Germinal center (tissue), 1 donor: ENCODE results near the gene SCAPER.
"Not testable (repeated sequence)": the region's sequence is repeated elsewhere in the genome, so short reads cannot be mapped to it uniquely, and the experiment has no call there.

Experiments
- DNase-seq: peaks from one replicate; pipeline ENCODE4 v3.0.0; 2012; ENCODE audit warnings: mixed read lengths, low spot score

The SCAPER gene

GRCh38 chr15:76321602-76322001, 583.5 kb downstream of the SCAPER start:
- no peak for DNase-seq

GRCh38 chr15:76321171-76321570, 584.0 kb downstream of the SCAPER start:
- DNase-seq = no peak

- DNase-seq = no peak
Observed at GRCh38 chr15:76320012-76320411, 585.1 kb downstream of the SCAPER start.

DNA sequence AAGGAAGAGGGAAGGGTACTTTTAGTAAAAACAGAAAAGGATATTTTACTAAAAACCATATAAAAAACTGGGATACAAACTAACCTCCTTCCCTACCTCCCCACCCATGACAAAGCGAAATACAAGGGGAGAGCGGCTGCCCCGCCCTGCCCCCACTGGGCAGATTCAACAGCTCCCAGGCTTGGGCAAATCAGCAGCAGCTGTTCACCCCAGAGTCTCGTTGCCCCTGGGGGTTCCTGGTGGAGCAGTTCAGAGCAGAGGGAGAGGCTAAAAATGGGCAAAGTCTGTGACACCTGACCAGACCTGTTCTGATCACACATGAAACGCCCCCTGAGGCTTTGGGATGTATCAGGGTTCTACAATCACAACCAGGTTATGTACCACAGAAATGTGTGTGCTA, 591.4 kb downstream of the SCAPER start:
- DNase-seq = no peak

DNA sequence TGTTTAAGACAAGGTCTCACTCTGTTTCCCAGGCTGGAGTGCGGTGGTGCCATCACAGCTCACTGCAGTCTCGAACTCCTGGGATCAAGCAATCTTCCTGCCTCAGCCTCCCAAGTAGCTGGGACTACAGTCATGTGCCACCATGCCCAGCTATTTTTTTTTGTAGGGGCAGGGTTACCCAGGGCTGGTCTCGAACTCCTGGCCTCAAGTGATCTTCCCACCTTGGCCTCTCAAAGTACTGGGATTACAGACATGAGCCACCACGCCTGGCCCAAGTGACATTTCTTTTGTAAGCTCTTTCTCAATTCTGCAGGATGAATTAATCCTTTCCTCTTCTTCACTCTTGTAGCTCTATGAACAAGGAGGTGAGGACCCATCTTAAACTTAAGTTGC, 592.0 kb downstream of the SCAPER start:
- DNase-seq = not testable (repeated sequence)

DNA sequence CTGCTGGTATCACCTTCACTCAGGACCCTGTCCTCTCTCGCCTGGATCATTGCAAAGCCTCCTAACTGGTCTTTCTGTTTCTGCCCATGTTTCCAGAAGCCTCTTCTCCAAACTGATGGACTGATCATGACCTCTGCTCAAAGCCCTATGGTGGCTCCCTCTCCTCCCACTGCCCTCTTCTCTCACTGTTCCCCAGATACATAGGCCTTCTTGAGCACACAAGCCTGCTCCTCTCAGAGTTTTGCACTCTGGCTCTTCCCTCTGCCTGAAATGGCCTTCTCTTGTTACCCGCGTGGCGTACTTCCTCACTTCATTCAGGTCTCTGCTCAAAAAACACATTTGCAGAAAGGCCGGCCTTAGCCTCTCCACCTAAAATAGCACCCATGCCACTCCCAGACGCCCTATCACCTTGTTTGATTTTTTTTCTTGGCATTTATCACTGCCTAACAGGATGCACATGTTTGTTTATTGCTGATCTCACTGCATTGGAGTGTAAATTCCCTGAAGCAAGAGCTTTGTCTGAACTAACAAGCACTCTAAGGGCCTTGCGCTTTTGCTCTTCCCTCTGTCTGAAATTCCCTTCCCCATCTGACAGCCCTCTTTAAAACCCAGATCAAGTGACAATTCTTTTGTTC, 592.5 kb downstream of the SCAPER start:
- no peak for DNase-seq

DNA sequence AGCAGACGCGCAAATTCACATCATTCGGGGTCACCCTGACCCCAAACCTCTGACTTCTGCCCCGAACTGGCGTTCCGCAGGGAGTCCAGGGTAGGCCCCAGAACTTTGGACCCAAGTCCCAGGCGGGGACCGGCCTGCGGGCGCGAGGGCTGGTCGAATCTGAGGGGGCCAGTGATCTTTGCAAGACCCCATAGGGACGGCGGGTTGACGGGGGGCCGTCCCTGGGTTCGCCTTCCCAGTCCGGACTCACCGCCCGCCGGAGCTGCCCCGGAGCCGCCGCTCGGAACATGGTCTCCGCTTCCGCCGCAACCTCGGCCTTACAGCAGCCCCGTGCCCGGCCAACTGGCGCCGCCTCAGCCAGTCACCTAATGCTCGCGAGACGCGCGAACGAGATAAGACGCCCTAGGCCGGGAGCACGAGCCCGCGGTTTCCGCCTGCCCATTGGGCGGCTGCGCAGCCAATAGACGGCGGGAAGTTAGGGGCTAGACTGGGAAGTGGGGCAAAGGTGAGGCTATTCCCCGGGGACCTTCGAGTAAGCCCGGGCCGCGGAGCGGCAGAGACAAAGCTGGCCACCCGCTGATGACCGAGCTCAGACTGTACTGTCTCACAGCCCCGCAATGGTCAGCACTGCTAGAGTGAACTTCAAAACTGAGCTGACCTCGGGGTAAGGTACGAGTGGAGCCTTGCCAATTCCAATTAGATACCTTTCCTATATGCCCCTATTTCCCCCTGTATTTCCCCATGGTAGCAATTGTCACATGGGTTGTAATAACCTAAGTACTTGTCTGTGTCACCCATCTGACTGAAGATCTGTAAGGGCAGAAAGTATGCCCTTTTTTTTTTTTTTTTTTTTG, 593.8 kb downstream of the SCAPER start, which contains the start of gene ETFA:
Gene ETFA (minus strand): TSS at position 370 of the 854 bp plus-strand sequence. CDS start 81 bp downstream, at position 289.
- DNase-seq = peak; percentile 98

GRCh38 chr15:76310475-76311099, 594.6 kb downstream of the SCAPER start:
- DNase-seq = peak; percentile 37

GRCh38 chr15:76309601-76310330, 595.4 kb downstream of the SCAPER start:
- no peak for DNase-seq

DNA sequence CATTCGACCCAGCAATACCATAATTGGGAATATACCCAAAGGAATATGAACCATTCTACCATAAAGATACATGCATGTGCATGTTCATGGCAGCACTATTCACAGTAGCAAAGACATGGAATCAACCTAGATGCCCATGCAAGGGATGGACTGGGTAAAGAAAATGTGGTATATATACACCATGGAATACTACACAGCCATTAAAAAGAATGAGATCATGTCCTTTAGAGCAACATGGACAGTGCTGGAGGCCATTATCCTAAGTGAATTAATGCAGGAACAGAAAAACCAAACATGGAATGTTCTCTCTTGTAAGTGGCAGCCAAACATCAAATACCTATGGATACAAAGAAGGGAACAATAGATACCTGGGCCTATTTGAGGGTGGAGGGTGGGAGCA, 601.2 kb downstream of the SCAPER start:
- DNase-seq = no peak

GRCh38 chr15:76299786-76300185, 605.4 kb downstream of the SCAPER start:
- no peak for DNase-seq

DNA sequence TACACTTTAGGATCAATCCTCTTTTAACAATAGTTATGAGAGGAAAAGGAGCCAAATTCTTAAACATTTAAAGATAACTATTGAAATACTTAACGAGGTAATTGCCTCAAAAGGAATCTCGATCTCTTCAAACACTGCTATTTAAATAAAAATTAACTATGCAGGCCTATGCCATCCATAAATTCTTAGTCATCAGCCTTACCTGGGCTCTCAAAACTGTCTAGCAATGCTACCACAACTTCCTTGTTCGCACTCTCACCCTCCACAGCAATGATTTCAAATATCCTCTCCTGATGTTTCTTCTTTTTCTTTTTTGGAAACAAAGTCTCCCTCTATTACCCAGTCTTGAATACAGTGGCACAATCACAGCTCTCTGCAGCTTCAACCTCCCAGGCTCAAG, 606.2 kb downstream of the SCAPER start:
- DNase-seq = no peak

GRCh38 chr15:76297951-76298350, 607.2 kb downstream of the SCAPER start:
- not testable (repeated sequence) for DNase-seq
